ENCODE data around the gene IGSF23.

DNA sequence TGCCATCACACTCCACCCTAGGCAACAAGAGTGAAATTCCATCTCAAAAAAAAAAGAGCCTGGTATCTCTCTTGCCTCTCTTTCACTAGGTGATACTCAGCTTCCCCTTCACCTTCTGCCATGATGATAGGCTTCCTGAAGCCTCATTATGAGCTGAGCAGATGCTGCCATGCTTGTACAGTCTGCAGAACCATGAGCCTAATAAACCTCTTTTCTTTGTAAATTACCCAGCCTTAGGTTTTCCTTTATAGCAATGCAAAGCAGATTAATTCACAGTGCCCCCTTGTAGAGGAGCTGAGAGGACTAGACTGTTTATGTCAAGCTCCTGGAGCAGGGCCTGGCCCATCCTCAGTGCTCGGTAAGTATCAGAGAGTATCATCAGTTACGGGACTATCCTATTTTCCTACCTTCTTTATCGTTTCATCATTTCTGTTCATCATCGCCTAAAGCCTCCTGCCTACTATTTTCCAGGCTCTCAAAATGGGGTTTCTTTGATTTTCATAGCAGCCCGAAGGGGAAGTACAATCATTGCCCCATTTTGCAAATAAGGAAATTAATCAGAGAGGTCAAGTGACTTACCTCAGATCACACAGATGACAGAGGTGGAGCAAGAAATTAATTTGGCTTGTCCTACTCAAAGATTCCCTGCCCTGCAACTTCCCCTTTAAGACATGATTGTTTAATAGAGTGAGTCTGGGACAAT, 33.5 kb upstream of the IGSF23 start:
- TF ChIP-seq CTCF (IDR thresholded peaks at IDR 0.05) (no peak), POLR2A (IDR thresholded peaks at IDR 0.05) (no peak)
